LNCAP (cell line): Measurements from ENCODE around the gene UHRF2.

Source experiments
- CTCF ChIP-seq: fragments of 450-650 bp; IDR thresholded peaks from 2 replicates; pipeline ENCODE4 v1.5.1; 2017; ENCODE audit warnings: mild to moderate bottlenecking

Gene UHRF2

GRCh38 chr9:6439051-6439703, 26.2 kb downstream of the UHRF2 start:
- TF ChIP-seq CTCF, result no peak

- no peak for TF ChIP-seq CTCF
These were observed 27.4 kb downstream of the UHRF2 start for GRCh38 chr9:6440405-6440804.

GRCh38 chr9:6441269-6441668, 28.3 kb downstream of the UHRF2 start:
- no peak for TF ChIP-seq CTCF

GRCh38 chr9:6443661-6444060, 30.7 kb downstream of the UHRF2 start:
- no peak for TF ChIP-seq CTCF

GRCh38 chr9:6444128-6444527, 31.1 kb downstream of the UHRF2 start:
- TF ChIP-seq CTCF, result no peak

GRCh38 chr9:6449086-6449485, 36.1 kb downstream of the UHRF2 start:
- no peak for TF ChIP-seq CTCF

GRCh38 chr9:6449645-6450044, 36.6 kb downstream of the UHRF2 start:
- no peak for TF ChIP-seq CTCF
